GM18858 (cell line): ENCODE measurements around the gene TMEM50B.
"Not testable (repeated sequence)": the region's sequence is repeated elsewhere in the genome, so short reads cannot be mapped to it uniquely, and the experiment has no call there.

Source experiments
- ATAC-seq: cut with Tn5 transposase; IDR thresholded peaks from one replicate; pipeline ENCODE4 v1.9.1; 2021; ENCODE audit not compliant: unreplicated experiment

TMEM50B gene

GRCh38 chr21:33432496-33432895 lies 47.3 kb downstream of the TMEM50B start:
- no peak for ATAC-seq

DNA sequence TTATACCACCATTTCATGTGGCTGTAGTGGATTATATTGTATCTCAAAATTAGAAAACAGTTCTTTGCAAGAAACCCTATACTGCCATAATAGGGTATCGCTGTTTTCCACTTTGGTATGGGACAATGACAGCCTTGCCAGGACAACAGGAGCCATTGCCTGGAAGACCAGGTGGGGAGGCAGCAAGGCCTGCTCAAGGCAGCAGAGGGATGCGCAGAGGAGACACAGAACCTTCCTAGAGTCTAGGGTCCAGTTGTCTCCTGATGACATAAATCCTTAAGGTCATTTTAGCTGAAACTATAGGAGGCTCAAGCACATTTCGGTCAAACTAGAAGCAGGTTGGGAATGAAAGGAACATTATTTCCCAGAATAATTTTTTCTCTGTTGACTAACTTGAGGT lies 48.9 kb downstream of the TMEM50B start:
- ATAC-seq, result no peak

DNA sequence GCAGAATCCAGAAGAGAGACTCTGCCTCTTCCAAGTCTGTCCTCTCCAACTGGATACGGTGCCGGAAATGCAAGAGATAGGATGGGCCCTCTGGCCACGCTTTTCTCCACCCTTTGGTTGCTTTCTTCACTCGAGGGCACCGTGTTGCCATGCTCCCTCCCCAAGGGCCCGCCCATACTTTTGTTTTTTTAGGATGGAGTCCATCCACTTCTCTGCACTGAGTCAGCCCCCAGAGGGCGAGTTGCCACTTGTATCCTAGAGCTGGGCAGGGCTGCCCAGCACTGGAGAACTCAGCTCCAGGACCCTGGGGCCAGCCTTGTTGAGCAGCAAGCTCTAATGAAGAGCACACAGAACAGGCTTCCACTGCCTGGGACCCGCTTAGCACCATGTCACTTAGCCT lies 51.1 kb downstream of the TMEM50B start:
- no peak for ATAC-seq

DNA sequence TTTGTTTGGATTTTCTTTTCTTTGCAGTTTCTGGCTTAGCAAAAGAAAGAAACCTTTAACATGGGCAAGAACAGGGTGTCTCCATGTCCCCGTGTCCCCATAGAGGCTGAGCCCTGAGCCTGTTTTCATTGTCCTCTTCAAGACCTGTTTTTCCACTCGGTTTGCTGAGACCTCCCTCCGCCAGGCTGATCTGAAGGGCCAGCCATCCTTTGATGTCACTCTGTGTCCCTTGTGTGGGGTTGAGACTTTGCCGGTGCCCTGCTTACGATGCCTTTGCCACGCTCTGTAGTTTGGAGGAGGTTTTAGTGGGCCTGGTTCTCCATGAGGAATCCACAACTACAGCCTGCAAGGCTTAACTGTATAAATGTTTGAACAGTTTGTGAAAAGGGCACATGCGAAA lies 52.7 kb downstream of the TMEM50B start:
- ATAC-seq, result no peak

DNA sequence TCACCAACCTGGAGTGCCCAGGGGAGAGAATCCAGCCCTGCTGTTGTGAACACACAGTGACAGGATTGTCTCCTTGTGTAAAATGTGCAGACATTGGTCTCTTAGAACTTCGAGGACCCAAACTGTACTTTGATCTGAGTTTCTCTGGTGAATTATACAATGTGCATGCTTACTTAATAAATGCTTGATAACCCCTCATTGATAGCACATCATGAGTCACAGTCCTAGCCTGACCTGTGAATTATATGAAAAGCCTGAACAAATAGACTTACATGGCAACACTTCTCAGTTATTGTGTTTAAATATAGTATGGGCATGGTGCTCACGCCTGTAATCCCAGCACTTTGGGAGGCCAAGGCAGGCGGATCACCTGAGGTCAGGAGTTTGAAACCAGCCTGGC lies 53.9 kb downstream of the TMEM50B start:
- no peak for ATAC-seq

DNA sequence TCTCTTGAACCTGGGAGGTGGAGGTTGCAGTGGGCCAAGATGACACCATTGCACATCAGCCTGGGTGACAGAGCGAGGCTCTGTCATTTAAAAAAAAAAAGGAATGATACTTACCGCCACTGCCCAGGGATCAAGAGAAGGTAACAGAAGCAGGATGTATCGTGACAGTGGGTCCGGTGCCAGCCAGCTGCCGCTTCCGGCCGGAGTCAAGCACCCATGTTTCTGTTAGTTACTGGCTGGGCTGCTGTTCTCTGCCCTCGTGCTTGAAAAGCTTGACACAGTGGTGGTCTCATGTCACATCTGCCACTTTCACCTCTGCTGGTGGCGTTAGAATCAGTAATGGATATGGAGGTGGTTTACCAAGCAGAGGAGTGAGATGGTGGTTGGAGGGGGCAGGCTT lies 55.6 kb downstream of the TMEM50B start:
- ATAC-seq, result no peak

DNA sequence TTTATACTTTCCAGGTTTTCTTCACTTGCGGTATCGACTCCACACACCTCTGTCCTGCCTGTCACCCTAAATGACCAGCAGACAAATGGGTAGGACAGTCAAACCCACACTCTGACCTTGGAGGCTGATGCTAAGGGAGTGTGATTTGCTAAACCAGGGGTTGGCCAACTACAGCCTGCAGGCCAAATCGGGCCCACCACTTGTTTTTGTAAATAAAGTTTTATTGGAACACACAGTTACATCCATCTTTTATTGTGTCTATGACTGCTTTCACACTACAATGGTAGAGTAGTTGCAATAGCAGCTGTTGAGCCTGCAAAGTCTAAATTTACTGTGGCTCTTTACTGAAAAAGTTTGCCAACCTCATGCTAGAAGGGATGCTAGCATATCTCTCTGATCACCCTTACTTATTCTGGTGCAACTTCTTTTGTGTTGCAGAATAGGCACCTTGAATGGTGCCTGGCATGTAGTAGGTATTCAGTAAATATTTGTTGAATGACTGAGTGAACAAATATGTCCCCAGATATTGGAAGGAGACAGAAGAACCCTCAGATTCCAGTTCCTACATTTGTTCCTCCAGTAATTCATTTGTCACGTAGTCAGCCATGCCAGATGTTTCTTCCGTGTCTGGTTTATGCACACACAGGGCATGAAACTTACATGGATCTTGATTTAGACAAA lies 57.9 kb downstream of the TMEM50B start:
- ATAC-seq, result no peak

- ATAC-seq, result no peak
Measured at GRCh38 chr21:33419538-33420123, 60.1 kb downstream of the TMEM50B start.

- ATAC-seq, result no peak
Measured at GRCh38 chr21:33418691-33419090, 61.1 kb downstream of the TMEM50B start.

DNA sequence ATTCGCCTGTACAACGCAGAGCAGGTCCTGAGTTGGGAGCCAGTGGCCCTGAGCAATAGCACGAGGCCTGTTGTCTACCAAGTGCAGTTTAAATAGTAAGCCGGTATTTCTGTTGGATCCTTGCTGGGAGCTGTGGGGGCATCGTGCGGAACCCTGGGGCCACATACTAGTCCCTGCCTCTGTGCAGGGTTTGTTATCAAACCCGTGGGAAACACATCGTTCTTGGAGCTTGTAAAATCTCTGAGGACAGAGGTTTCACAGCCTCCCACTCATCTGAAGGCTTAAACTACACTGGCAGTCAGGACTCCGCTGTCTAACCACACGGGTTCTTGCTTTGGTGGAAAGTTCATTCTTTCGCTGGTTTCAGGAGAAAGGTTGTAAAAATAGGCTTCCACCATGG lies 64.8 kb downstream of the TMEM50B start:
- ATAC-seq, result no peak

- no peak for ATAC-seq
Measured at GRCh38 chr21:33414068-33414467, 65.7 kb downstream of the TMEM50B start.

GRCh38 chr21:33412832-33413519 lies 66.8 kb downstream of the TMEM50B start:
- ATAC-seq, result no peak

- ATAC-seq, result not testable (repeated sequence)
Measured at GRCh38 chr21:33412439-33412831, 67.3 kb downstream of the TMEM50B start.

DNA sequence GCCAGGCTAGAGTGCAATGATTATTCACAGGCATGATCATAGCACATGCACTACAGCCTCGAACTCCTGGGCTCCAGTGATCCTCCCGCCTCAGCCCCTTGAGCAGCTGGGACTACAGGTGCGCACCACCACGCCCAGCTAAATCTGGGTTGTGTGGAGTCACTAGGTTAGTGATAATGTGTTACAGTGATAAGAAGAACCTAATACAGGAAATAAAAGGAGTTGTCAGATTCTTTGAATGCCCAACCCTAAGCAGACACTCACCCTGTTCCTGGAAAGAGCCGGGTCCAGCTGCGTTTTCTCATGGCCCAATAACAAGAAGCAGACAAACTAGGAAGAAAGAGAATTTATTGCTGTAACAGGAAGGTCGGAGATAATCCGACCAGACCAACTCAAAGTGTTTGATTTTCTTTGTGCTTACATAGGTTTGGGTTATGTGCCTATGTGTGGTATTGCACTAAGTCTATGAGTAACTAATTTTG lies 67.8 kb downstream of the TMEM50B start:
- no peak for ATAC-seq

DNA sequence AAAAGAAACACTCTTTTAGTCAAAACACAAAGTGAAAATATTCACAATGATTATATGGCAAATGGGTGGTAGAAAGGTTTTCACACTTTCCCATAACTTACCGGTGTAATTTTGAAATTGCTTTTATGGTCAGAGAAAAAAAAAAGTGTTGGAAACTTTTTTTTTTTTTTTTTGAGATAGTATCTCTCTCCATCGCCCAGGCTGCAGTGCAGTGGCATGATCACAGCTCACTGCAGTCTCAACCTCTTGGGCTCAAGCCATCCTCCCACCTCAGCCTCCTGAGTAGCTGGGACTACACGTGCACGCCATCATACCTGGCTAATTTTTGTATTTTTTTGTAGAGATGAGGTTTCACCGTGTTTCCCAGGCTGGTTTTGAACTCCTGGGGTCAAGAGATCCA lies 73.3 kb downstream of the TMEM50B start:
- ATAC-seq, result no peak

DNA sequence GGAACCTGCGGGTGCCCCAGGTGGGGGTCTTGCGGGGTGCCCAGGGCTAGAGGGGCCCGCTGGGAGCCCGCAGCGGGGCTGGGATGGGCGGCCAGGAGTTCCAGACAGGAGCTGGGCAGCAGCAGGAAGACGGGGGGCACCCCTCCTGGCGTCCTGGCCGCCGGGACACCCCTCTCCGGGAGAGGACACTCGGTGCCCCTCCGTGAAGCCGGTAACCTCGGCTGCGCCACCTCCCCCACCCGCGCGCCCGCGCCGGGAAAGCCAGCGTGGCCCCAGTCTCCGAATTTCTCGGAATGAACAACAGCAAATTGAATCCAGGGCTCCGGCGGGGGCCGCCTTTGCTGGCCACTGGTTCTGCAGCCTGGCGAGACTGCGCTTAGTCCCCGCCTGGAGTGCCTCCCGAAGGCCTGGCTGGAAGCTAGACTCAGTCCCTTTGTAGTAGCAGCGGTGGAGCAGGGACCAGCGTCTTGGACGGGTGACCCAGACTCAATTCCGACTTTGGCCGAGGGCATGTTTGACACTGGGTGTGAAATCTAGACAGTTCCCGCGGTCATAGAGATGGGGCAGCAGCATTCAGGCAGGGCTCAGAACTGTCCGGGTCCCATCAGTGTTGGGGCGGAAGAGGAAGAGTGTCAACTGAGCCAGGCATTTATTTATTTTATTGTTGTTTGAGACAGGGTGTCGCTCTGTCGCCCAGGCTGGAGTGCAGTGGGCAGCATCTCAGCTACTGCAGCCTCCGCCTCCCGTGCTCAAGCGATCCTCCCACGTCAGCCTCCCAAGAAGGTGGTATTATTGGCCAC lies 75.8 kb downstream of the TMEM50B start:
- ATAC-seq, result no peak

DNA sequence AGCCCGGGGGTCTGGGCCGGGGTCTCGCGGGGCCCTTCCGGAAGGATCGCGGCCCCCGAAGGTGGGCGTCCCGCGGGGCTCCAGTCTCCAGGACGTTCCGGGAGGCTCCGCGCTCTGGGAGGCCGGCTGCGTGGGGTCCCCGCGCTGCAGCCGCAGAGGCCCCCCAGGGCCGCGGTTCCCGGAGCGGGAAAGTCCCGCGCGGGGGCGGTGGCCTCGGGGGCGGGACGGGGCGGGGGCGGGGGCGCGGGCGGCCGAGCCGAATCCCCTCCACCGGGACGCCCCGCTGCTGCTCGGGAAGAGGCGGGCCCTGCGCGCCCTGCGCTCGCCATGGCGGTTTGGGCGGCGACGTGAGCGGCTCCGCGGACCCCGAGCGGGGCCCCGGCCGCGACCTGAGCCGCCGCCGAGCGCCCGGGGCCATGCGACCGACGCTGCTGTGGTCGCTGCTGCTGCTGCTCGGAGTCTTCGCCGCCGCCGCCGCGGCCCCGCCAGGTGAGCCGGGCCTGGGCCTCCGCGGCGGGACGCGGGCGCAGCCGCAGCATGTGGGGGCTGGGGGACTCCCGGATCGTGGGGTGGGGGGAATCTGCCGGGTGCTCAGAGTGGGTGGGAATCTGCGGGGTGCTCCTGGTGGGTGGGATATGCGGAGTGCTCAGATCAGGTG lies 76.5 kb downstream of the TMEM50B start, which contains the start of gene IFNGR2:
Gene IFNGR2, plus strand, starts transcription at position 286 of the 658 bp plus-strand sequence. Its CDS starts 131 bp downstream, at position 417.
- ATAC-seq, result no peak

GRCh38 chr21:33402001-33402979 lies 77.5 kb downstream of the TMEM50B start:
- no peak for ATAC-seq

DNA sequence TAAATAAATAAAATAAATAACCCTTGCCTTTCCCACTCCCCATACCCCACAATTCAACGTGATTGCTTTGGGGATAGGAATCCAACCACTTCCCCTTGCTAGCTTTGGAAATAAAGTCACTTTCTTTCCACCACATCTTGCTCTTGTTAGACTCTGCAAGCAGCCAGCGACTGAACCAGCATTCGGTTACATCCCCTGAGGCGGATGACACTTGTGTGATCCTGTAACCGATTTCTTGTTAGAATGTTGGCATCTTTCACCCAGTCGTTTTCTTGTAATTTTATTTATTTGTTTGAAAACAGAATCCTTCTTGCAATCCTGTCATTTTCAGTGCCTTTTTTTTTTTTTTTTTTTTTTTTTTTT lies 78.2 kb downstream of the TMEM50B start:
- no peak for ATAC-seq
